Liver (tissue), 9 donors: ENCODE data around the gene DBI. TPM values are rescaled to one million over a fixed set of nuclear protein-coding genes. Genes with fewer than 3 reads are reported as not detected.
A peak's percentile ranks its signal among the peaks of the same experiment; 100 is the strongest.

Experiments
- DNase-seq: peaks from one replicate; pipeline ENCODE4 v3.0.0-alpha.2; 2017; ENCODE audit warnings: low spot score
- H3K27ac ChIP-seq, 2 donors: one replicate each; pipeline ENCODE4 v1.7.0; 2013; ENCODE audit warnings: inconsistent platforms in 2 of 2, low read length in 2 of 2, control low read depth in 1 of 2, low read depth in 1 of 2, mild to moderate bottlenecking in 1 of 2
- H3K27me3 ChIP-seq, 4 donors: one replicate each; pipeline versions ENCODE4 v1.6.1 to v1.7.0; 2013; ENCODE audit warnings: low read length in 3 of 4, inconsistent platforms in 1 of 4, mild to moderate bottlenecking in 1 of 4, moderate library complexity in 1 of 4; ENCODE audit not compliant: control insufficient read depth in 4 of 4, insufficient read depth in 4 of 4
- H3K36me3 ChIP-seq, 4 donors: one replicate each; pipeline versions ENCODE4 v1.6.1 to v1.7.0; 2013; ENCODE audit warnings: low read length in 3 of 4, mild to moderate bottlenecking in 3 of 4, low read depth in 1 of 4, moderate library complexity in 1 of 4; ENCODE audit not compliant: control insufficient read depth in 4 of 4, insufficient read depth in 3 of 4
- H3K4me1 ChIP-seq, 4 donors: one replicate each; pipeline versions ENCODE4 v1.6.1 to v1.7.0; 2013; ENCODE audit warnings: low read length in 3 of 4, mild to moderate bottlenecking in 3 of 4, moderate library complexity in 1 of 4; ENCODE audit not compliant: control insufficient read depth in 4 of 4, insufficient read depth in 4 of 4
- H3K4me3 ChIP-seq, 3 donors: one replicate each; pipeline versions ENCODE4 v1.6.1 to v1.7.0; 2013; ENCODE audit warnings: low read length in 3 of 3, control low read depth in 1 of 3, low read depth in 1 of 3, mild to moderate bottlenecking in 1 of 3
- H3K9ac ChIP-seq, 2 donors: one replicate each; pipeline ENCODE4 v1.7.0; 2013; ENCODE audit warnings: low read length in 2 of 2, mild to moderate bottlenecking in 2 of 2, moderate library complexity in 2 of 2, control low read depth in 1 of 2, low read depth in 1 of 2
- H3K9me3 ChIP-seq, 4 donors: one replicate each; pipeline versions ENCODE4 v1.6.1 to v1.7.0; 2013; ENCODE audit warnings: low read length in 3 of 4; ENCODE audit not compliant: control insufficient read depth in 4 of 4
- ATF3 ChIP-seq: IDR thresholded peaks from 2 replicates; pipeline ENCODE4 v1.6.1; 2016; ENCODE audit warnings: antibody characterized with exemption
- CTCF ChIP-seq: fragments of 150-350 bp; IDR thresholded peaks from 2 replicates; pipeline ENCODE4 v1.5.1; 2017; ENCODE audit warnings: improper control_type of control experiment, low read depth, low read length; ENCODE audit not compliant: missing input control
- EGR1 ChIP-seq, 2 donors: IDR thresholded peaks; 2 replicates each; pipeline ENCODE4 v1.6.1; 2016 to 2018; ENCODE audit warnings: antibody characterized with exemption in 2 of 2, low read depth in 2 of 2
- FOXA1 ChIP-seq: IDR thresholded peaks from 2 replicates; pipeline ENCODE4 v1.6.1; 2016; ENCODE audit warnings: antibody characterized with exemption
- FOXA2 ChIP-seq: IDR thresholded peaks from 2 replicates; pipeline ENCODE4 v1.6.1; 2016; ENCODE audit warnings: antibody characterized with exemption
- GABPA ChIP-seq, 2 donors: IDR thresholded peaks in 1 of 2; conservative IDR thresholded peaks in 1 of 2; 2 replicates each; pipeline ENCODE4 v1.6.1; 2016; ENCODE audit warnings: antibody characterized with exemption in 2 of 2, mild to moderate bottlenecking in 1 of 2, moderate library complexity in 1 of 2
- HNF4A ChIP-seq, 2 donors: conservative IDR thresholded peaks; 2 replicates each; pipeline ENCODE4 v1.6.1; 2016; ENCODE audit warnings: antibody characterized with exemption in 2 of 2, mild to moderate bottlenecking in 2 of 2
- HNF4G ChIP-seq: IDR thresholded peaks from 2 replicates; pipeline ENCODE4 v1.6.1; 2016; ENCODE audit warnings: antibody characterized with exemption
- JUND ChIP-seq, 2 donors: IDR thresholded peaks; 2 replicates each; pipeline ENCODE4 v1.6.1; 2016; ENCODE audit warnings: antibody characterized with exemption in 2 of 2
- MAX ChIP-seq: IDR thresholded peaks from 2 replicates; pipeline ENCODE4 v1.6.1; 2016; ENCODE audit warnings: antibody characterized with exemption
- NR2F2 ChIP-seq: IDR thresholded peaks from 2 replicates; pipeline ENCODE4 v1.6.1; 2016; ENCODE audit warnings: antibody characterized with exemption
- RAD21 ChIP-seq, 2 donors: IDR thresholded peaks; 2 replicates each; pipeline ENCODE4 v1.6.1; 2016; ENCODE audit warnings: antibody characterized with exemption in 2 of 2, mild to moderate bottlenecking in 2 of 2
- REST ChIP-seq: IDR thresholded peaks from 2 replicates; pipeline ENCODE4 v1.6.1; 2016; ENCODE audit warnings: antibody characterized with exemption, mild to moderate bottlenecking
- RXRA ChIP-seq, 2 donors: IDR thresholded peaks; 2 replicates each; pipeline ENCODE4 v1.6.1; 2017 to 2018; ENCODE audit warnings: antibody characterized with exemption in 2 of 2, mild to moderate bottlenecking in 1 of 2
- SP1 ChIP-seq: IDR thresholded peaks from 2 replicates; pipeline ENCODE4 v1.6.1; 2018; ENCODE audit warnings: antibody characterized with exemption, mild to moderate bottlenecking
- TAF1 ChIP-seq: conservative IDR thresholded peaks from 2 replicates; pipeline ENCODE4 v1.6.1; 2016; ENCODE audit warnings: antibody characterized with exemption, mild to moderate bottlenecking
- YY1 ChIP-seq: IDR thresholded peaks from 2 replicates; pipeline ENCODE4 v1.6.1; 2016; ENCODE audit warnings: antibody characterized with exemption, mild to moderate bottlenecking
- ZBTB33 ChIP-seq: IDR thresholded peaks from 2 replicates; pipeline ENCODE4 v1.6.1; 2016; ENCODE audit warnings: antibody characterized with exemption
- WGBS: extraction: QIAGEN DNeasy Blood & Tissue Kit; methylation state at CpG from one replicate; pipeline ENCODE4 v1.1.7; 2013; 5-methylcytosine and 5-hydroxymethylcytosine counted together
- polyA plus RNA-seq, 2 donors: library from polyadenylated mRNA; stranded (reverse) in 1 of 2; unstranded in 1 of 2; fragments of 200-250 nt in 1 of 2; fragments of >200 nt in 1 of 2; fragmentation: Nextera tagmentation in 1 of 2; extraction: Ambion mirVana in 1 of 2; gene quantifications; one replicate each; pipeline versions ENCODE4 v1.2.1 to v1.2.3, GENCODE V29; 2013 to 2015
- total RNA-seq, 2 donors: library from RNA; depleted of rRNA; stranded (reverse); fragments of >200 nt; gene quantifications; one replicate each; pipeline ENCODE4 v1.2.3, GENCODE V29; 2014
- donor health status: healthy.
- donor health status: healthy.
- donor health status: healthy.
- donor health status: healthy.
- donor health status: healthy.

DBI gene
- total and polyA plus RNA-seq, 4 donors, result 134 to 900 (median 356) TPM

GRCh38 chr2:119387381-119388129 is 20.8 kb downstream of the DBI start (continued):
- TF ChIP-seq CTCF (no peak), ATF3 (peak; percentile 46), RXRA (IDR thresholded peaks at IDR 0.05) (peak; percentile 34 to 61), NR2F2 (peak; percentile 70), SP1 (peak; percentile 78)

GRCh38 chr2:119389615-119390306 is 23.0 kb downstream of the DBI start:
- Histone ChIP-seq H3K4me1 (peaks cover 0 to 17% (median 11%) of the 10 kb centered on the region in 4 donors), H3K27me3 (no peaks in the 10 kb centered on the region), H3K4me3 (no peak overlapping the region), H3K9ac (no peak overlapping the region), H3K36me3 (no peaks in the 10 kb centered on the region), H3K9me3 (no peaks in the 10 kb centered on the region), H3K27ac (no peak overlapping the region)
- WGBS, result 36% methylated on average over 5 of the region's 5 CpGs
- TF ChIP-seq GABPA (IDR thresholded peaks at IDR 0.05 in 1 of 2, conservative IDR thresholded peaks at IDR 0.05 in 1 of 2) (no peak), NR2F2 (no peak), ZBTB33 (no peak), MAX (no peak), TAF1 (no peak), HNF4G (no peak), YY1 (no peak), EGR1 (IDR thresholded peaks at IDR 0.05; ENCODE audit: low read depth in 2 of 2) (no peak), SP1 (no peak), HNF4A (conservative IDR thresholded peaks at IDR 0.05) (no peak), RXRA (IDR thresholded peaks at IDR 0.05) (no peak), ATF3 (no peak), CTCF (no peak), FOXA1 (no peak), FOXA2 (no peak), REST (no peak), RAD21 (IDR thresholded peaks at IDR 0.05) (no peak), JUND (IDR thresholded peaks at IDR 0.05) (no peak)
- DNase-seq, result no peak
